ENCODE results near the gene MYOM1.

DNA sequence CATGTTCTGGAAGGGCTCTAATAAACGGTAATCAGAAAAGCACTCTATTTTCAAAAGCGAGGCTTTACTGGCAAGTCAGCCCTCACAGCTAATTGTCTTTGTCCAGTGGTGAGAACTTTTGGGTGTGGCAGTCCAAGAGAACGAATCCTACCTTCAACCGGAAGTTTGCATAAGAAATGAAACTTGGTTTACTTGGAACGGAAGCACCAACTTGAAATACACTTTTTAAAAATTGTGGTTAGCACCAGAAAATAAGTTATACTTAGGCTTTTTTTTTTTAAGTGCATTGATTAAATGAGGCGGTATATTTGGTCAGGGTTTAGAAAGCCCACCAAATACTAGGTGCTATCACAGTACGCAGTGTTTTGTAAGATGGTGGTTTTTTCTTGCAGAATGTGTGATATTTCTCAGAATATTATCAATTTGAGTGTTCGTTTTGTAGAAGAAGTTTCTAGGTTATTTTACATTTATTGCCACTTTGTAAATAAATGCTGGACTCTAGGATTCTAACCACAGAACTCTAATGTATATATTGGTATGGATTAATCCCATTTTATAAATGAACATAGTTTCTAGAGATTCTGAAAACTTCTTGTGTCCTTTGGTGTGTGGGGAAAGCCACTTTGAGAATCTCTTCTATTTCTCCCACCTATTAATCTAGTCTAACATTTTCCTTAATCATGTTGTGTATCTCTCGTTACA is 29.0 kb upstream of the MYOM1 start:
- TF ChIP-seq POLR2AphosphoS5 (IDR thresholded peaks at IDR 0.05; ENCODE audit: borderline replicate concordance, low read depth, low read length) (0 out of 2 replicates have a peak, but pooled peaks have one; percentile 32), EZH2 (IDR thresholded peaks at IDR 0.05) (no peak), FOXP2 (optimal IDR thresholded peaks at IDR 0.05; ENCODE audit: control extremely low read depth, extremely low read length, insufficient read depth) (no peak)

Measured in SK-N-MC (cell line).